Measurements from ENCODE around the gene ZFX.
"Not testable (repeated sequence)": the region's sequence is repeated elsewhere in the genome, so short reads cannot be mapped to it uniquely, and the experiment has no call there.

The ZFX gene

DNA sequence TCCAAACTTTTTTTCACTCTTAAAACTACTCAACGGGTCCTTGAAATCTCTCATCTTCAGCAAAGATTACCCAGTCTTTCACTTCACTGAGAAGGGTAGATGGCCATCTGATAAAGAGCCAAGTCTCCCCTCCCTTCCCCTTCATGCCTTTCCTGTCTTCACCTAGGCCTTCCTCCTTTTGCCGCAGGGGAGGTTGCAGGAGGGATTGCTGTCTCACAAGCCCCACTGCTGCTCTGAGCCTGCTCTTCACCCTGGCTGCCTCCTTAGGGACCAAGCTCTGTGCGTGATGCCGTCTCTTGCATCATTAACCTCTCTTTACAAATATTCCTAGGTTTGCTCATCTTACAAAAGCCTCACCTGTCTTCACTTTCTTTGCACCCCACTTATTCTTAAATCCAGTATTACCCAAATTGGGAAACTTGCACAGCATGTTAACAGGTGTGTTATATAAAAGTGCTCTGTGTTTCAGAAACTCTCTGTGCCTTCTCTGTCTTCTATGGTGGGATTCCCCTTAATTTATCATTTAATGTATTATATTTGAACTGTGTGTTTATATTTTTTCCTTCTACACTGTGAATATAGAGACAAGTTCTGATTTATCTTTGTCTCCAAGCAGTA is 3.8 kb downstream of the ZFX start:
- FAIRE-seq = no peak

DNA sequence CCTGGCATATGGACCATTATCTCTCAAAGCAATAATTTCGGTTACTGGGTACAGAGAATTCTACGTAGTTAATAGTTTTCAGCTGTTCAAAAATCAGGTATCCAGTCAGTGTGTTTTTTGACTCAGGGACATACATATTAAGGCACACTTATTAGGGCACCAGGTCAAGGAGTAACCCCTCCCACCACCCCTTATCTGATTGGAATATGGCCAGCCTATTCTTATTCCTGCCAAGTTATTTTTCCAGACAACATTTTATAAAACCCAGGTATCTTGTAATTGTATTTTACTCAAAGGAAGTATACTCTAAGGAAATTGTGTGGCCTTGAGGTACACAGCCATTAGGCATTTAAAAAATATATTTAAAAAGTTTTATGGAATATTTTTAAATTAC is 4.3 kb downstream of the ZFX start:
- no peak for FAIRE-seq

DNA sequence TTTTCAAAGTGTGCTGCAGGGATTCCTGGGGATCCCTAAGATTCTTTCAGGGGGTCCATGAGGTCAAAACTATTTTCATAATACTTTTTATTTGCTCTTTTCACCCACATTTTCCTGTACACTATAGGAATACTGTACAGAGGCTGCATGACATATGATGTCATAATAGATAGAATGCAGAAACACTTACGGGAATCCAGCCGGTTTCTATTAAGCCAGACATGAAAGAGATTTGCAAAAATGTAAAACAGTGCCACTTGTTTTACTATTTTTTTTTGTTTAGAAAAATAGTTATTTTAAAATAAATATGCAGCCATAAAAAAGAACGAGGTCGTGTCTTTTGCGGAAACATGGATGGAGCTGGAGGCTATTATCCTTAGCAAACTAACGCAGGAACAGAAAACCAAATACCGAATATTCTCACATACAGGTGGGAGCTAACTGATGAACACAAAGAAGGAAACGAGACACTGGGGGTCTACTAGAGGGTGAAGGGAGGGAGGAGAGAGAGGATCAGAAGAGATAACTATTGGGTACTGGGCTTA is 5.0 kb downstream of the ZFX start:
- no peak for FAIRE-seq

DNA sequence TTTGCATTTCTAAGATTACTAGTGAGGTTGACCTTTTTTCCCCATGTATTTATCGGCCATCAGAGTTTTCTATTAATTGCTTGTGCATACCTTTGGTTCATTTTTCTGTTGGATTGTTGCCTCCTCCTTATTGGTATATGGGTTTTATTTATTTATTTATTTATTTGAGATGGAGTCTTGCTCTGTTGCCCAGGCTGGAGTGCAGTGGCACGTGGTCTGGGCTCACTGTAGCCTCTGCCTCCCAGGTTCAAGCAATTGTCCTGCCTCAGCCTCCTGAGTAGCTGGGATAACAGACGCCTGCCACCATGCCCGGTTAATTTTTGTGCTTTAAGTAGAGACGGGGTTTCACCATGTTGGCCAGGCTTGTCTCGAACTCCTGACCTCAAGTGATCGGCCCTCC is 6.2 kb downstream of the ZFX start:
- not testable (repeated sequence) for FAIRE-seq

DNA sequence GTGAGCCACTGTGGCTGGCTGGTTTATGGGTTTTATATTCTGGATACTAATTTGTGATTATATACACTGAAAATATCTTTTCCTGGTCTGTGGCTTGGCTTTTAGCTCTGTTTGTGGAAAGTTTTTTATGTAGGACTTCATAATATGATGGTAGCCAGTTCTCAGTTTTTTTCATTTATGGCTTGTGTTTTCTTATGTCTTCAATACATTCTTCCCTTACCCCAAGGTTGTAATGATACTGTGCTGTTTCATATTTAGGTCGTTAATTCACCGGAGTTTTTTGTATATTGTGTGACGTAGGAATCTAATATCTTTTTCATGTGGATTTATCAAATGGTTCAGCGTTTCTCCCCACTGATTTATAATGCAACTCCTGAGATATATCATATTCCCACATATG is 6.6 kb downstream of the ZFX start:
- no peak for FAIRE-seq

DNA sequence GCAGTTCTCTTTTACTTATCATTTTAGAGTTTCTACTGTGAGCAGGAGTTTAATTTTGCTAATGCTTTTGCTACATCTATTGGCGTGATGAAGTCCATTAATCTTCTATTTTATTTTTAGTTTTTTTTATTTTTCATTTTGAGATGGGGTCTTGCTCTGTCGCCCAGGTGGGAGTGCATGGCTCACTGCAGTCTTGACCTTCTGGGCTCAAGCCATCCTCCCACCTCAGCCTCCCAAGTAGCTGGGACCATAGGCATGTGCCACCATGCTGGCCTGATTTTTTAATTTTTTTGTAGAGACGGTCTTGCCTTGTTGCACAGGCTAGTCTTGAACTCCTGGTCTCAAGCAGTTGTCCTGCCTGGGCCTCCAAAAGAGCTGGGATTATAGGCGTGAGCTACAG is 9.4 kb downstream of the ZFX start:
- FAIRE-seq = no peak

DNA sequence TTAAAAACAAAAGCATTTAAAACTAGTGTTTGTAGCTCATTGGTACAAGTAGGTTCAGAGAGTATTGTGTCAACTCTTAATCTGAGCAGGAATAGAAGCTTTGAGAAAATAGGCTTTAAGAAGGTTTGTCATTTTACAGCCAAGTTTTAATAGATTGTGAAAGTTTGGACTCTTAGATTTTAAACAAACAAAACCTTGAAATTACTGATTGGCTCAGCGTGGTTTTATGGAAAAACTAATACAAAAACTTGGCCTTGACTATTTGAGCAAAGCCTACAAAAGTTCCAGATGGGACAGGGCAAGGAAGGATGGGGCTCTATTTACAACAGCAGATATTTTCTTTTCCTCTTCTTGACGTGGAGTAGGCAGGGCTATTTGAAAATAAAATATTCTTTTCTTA is 16.5 kb downstream of the ZFX start:
- FAIRE-seq = no peak

DNA sequence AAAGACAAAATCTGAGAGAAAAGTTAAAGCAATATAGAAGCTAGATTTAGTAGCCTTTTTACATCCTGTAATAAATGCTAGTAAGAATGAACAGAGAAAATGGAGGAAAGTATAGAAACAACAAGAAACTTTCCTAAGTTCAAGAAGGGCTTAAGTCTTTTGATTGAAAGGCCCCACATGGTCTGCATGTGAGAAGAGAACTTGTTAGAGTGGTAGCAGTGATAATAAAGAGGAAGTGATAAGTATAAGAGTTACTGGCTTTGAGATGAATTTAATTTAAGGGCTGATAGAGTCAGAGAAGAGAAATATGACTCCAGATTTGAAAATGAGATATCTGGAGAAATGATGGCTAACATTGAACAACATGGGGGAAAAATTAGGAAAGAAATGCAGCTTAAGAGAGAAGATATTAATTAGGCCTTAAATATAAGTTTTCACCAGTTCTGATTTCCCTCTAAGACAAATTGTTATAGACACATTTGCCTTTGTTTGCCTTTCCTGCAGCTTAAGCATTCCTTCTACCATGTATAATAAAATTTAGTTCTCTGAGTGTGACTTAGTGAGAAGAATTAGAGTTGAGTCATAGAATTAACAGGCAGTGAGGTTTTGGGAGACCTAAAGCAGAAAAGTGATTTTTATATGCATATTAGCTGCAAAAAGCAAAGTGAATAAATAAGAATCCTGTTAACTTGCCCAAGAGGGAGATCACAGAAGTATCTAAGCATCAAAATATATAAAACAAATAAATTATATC is 18.4 kb downstream of the ZFX start:
- no peak for FAIRE-seq

DNA sequence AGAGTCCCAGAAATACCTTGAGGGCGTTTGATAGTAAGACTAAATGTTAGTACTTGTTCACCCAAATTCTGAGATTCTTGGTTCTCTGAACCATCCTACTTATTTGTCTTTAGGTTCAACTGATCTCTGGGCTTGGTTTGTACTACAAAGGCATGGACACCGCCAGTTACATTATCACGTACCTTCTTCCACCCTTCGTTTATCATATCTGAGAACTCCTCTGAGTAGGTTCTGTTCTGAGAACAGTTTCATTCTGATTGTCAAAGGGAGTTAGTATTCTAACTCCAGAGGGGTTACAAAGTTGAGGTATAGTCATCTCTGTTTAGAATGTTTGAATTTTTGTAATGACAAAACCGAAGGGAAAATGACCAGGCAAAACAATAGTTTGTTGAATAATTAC is 19.3 kb downstream of the ZFX start:
- no peak for FAIRE-seq

DNA sequence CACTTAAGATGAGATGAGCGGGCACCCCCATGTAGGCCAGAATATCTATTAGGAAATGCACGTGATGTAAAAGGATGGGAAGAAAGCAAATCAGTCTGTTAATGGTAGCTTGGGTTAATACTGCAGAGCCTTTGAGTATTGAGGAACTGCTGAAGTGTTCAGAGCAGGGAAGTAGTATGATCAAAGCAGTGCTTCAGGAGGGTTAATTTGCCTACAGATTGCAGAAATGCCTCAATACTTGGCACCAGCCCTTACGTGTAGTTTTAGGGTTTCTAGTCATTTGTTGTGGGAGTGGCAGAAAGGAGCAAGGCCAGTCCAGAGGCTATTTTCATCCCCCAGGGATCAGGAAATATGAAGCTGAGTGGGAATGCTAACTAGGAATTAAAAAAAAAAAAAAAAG is 19.7 kb downstream of the ZFX start:
- no peak for FAIRE-seq

DNA sequence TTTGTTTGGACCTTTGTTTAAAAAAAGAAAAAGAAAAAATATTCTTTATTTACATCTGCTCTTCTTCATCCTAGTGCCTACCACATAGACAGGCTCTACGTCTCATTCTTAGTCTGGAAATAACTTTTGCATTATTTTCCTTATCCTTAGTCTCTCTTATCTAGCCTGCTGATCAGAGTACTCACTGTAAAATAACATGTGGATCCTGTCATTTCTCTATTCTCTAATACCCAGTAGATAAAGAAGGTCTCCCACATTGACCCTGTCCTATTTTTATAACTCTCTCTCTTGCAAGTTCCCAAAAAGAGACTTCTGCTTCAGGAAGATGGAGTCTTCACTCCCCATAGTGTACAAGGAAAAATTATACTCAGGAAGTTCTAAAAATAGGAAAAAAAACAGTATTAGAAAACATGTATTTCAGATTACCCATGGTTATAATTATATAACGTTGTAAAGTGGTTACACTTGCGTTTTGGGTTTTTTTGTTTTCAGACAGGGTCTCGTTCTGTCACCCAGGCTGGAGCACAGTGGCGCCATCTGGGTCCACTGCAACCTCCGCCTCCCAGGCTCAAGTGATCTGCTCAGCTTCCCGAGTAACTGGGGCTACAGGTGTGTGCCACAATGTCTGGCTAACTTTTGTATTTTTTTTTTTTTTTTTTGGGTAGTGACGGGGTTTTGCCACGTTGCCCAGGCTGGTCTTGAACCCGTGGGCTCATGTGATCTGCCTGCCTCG is 23.8 kb downstream of the ZFX start:
- no peak for FAIRE-seq

DNA sequence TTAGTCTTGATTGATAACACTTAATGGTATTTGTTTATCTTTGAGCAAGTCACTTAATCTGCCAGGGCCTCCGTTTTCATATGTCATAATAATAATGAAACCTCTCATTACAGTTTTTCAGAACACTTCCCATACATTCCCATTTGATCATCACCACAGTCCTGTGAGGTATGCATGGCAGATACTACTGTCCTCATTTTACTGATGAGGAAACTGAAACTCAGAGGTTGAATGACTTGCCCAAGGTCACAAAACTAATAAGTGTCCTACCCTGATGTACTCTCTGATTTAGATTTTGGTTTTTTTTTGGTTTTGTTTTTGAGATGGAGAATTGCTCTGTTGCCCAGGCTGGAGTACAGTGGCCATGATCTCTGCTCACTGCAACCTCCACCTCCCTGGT is 25.7 kb downstream of the ZFX start:
- FAIRE-seq = no peak

DNA sequence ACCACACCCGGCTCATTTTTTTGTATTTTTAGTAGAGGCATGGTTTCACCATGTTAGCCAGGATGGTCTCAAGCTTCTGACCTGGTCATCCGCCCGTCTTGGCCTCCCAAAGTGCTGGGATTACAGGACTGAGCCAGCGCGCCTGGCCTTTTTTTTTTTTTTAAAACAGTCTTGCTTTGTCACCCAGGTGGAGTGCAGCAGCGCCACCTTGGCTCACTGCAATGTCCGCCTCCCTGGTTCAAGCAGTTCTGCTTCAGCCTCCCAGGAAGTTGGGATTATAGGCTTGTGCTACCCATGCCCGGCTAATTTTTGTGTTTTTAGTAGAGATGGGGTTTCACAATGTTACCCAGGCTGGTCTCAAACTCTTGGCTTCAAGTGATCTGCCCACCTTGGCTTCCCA is 28.9 kb downstream of the ZFX start:
- FAIRE-seq = no peak

DNA sequence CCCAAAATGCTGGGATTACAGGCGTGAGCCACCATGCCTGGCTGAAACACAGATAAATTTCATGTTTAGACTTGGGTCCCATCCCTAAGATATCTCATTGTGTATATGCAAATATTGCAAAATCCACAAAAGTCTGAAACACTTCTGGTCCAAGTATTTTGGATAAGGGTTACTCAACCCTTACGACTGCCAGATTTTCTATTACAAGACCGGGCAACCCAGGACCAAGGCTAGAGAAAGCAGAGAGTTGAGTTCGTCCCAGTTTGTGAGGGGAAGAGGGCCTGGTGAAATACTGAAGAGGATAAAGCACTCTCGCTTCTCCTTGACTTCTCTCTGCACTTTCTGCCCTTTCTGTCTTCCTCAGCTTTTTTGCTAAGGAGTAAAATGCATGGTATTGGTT is 34.5 kb downstream of the ZFX start:
- FAIRE-seq = no peak

DNA sequence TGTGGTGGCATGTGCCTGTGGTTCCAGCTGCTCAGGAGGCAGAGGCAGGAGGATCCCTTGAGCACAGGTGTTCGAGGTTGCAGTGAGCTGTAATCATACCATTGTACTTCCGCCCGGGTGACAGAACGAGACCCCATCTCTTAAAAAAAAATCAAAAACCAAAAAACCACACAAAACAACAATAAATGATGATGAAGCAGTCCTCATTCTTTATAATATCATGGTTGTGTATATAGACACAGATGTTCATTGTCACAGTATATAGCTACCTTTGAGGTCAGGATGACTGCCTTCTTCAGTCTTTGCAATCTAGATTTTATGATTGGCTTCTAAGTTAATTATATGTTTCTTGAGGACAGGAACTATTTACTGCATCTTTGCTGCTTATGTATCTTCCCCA is 37.0 kb downstream of the ZFX start:
- FAIRE-seq = no peak

DNA sequence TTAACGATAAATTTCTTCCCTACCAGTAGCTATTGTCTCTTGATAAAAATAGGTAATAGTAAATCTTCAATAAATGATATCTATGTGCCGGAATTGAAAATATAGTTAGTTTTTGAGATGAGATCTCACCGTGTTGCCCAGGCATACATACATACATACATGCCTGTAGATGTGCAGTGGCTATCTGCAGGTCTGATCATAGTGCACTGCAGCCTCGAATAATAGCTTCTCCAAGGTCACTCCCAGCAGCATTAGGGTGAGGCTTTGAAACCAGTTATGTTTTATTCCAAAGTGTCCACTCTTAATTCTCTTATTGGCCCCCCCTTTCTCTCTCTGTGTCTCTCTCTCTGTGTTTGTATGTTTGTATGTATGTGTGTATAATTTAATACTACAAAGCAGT is 37.5 kb downstream of the ZFX start:
- FAIRE-seq = no peak

DNA sequence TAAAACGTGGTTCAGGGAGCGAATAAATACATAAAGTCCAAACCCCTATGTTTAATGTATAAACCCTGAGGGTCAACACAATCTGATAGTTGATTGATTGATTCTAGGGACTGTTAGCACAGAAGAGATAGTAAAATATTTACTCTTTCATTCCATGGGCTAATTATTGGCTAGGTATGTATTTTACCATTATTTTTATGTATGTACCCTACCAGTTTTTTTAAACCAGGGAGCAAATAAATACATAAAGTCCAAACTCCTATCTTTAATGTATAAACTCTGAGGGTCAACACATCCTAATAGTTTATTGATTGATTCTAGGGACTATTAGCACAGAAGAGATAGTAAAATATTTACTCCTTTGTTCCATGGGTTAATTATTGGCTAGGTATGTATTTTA is 40.0 kb downstream of the ZFX start:
- no peak for FAIRE-seq

DNA sequence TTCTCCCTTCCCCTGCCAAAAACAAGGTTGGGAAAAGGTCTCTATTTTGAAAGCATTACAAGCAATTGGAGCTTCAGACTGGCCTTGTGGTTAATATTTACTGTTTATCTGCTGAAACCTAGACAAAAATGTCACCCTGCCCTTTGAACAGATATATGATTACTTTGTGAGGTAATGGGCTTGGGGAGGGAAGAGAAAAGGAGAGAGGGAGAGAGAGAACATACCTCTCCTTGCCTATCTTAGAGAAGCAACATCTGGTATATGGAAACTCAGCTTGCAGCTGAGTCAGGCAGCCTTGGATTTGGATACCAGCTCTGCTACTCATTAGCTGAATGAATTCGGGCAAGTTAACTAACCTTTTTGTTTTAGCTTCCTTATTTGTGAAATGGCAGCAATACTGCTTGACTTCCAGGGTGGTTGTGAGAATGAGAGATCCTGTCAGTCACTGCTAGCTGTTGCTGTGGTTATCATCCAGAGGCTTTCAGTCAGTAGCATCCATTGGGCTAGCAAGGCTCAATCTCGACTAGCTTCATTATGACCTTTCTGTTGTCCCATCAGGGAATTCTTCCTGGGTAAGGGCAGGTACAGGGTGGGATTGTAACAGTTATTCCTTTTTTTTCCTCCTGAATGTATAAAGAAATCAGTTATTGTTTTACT is 41.1 kb downstream of the ZFX start:
- FAIRE-seq = no peak

DNA sequence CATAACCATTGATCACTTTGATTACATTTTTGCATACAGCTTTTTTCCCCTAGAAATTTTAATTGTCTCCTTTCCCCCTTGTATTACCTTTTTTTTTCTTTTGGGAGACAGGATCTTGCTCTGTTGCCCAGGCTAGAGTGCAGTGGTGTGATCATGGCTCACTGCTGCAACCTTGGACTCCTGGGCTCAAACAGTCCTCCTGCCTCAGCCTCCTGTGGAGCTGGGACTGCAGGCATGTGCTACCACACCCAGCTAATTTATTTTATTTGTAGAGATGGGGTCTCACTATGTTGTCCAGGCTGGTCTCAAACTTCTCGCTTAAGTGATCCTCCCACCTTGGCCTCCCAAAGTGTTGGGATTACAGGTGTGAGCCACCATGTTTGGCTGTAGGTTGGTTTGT is 47.0 kb downstream of the ZFX start:
- no peak for FAIRE-seq

DNA sequence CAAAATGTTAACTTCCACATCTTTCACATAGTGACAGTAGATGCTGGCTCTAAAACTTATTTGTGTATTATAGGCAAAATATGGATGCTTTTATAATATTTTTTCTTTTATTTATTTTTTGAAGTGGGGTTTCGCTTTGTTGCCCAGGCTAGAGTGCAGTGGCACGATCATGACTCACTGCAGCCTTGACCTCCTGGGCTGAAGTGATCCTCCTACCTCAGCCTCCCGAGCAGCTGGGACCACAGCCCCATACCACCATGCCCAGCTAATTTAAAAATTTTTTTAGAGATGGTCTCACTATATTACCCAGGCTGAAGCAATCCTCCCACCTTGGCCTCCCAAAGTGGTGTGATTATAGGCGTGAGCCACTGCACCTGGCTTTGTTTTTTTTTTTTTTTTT is 48.6 kb downstream of the ZFX start:
- no peak for FAIRE-seq

DNA sequence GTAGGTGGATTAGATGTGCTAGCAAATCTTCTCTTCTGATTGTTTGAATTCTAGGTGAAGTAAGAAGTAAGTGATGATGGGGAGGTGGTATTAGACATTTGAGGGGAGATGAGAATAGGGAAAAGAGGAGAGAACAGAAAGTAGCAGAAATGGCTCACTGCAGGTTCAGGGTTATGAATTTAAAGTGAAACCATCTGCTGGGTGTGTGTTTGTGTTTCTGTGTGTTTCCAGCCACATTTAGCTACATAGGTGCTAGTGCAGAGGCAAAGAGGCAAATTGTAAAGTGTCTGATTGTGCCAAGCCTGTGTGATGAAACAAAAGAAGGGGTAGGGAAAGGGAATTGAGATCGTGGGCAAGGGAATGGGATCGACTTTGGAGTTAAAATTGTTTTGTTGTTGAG is 50.6 kb downstream of the ZFX start:
- no peak for FAIRE-seq

DNA sequence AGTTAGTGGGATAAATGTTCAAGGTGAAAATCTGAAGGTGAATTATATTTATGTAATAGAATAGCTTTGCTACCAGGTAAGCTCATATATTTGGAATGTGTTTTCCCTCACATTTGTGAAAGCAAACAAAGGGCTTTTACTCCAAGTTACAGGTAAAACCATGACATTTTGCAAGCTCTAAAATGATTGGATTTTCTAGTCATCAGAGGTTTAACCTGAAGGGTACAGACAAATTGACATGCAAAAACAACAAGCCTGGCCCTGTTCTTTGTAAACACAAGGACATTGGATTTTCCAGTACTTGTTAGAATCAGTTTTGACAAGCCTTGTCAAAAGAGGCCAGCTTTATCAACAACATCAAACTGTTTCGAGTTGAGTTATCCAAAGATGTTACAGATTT is 51.7 kb downstream of the ZFX start:
- FAIRE-seq = no peak

DNA sequence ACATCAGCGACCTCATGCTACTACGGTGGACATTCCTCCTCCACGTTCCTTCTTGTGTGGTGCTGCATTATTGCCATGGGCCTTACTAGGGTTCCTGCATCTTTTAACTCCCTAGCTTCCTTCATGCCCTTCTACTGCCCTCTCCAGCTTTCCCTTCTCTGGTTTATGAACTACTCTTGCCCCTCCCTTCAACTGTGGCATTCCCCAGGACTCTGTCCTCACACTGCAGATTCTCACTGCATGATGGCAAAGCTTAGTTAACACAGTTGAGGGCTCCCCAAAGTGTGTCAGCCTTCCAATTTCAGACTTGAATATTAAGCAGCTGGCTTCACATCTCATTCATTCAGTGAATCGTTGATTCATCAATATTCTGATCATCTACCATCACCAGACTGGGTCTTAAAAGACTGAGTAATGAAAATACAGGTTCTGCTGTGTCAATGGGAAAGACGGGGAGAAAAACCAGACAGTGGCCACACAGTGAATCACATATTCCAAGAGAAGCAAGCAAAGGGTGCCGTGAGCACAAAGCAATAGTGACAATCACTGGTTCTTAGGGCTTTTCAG is 53.0 kb downstream of the ZFX start:
- no peak for FAIRE-seq
